ENCODE measurements around the gene HDX.
A peak's percentile ranks its signal among the peaks of the same experiment; 100 is the strongest.
"Not testable (repeated sequence)": the region's sequence is repeated elsewhere in the genome, so short reads cannot be mapped to it uniquely, and the experiment has no call there.

Gene HDX, protein sequence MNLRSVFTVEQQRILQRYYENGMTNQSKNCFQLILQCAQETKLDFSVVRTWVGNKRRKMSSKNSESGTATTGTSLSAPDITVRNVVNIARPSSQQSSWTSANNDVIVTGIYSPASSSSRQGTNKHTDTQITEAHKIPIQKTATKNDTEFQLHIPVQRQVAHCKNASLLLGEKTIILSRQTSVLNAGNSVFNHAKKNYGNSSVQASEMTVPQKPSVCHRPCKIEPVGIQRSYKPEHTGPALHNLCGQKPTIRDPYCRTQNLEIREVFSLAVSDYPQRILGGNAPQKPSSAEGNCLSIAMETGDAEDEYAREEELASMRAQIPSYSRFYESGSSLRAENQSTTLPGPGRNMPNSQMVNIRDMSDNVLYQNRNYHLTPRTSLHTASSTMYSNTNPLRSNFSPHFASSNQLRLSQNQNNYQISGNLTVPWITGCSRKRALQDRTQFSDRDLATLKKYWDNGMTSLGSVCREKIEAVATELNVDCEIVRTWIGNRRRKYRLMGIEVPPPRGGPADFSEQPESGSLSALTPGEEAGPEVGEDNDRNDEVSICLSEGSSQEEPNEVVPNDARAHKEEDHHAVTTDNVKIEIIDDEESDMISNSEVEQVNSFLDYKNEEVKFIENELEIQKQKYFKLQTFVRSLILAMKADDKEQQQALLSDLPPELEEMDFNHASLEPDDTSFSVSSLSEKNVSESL

DNA sequence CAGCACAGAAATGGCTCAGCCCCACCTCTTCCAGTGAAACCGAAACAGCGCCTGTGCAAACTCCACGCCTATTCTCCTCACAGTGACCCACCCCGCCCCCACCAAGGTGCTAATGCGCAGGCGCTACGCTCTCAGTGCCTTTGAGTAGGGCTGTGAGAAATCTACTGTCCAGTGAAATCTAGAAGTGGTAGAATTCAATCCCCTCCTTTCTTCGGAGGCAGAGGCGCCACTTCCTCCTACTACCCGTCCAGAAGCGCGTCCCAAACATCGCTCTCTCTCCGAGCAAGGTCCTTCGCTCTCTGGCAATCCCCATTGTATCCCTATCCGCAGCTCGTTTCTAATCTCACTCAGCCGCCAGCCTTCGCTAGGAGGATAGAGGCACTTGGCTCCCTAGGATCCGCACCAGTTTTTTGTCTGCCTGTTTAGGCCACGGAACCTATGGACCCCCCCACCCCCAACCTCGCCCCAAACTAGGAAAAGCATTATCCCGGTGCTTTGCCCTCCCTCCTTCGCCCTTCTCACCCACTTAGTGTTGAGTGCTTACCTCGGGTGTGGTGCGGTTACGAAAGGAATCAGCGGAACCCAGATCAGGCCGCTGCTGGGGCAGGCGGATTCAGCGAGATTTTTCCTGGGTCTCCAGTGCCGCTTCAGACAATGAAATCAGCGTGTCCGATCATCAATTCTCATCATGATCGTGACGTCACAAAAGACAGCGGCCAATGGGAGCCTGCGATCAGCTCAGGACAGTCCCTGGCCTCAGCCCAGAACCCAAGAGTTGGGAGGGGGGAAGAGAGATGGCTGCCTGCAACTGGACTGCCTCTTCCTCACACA lies at the start of gene HDX:
Gene HDX (minus strand): TSS at position 656 of the 831 bp plus-strand sequence. CDS start 27,056 bp downstream, outside the sequence.
- DNase-seq = peak; percentile 61

DNA sequence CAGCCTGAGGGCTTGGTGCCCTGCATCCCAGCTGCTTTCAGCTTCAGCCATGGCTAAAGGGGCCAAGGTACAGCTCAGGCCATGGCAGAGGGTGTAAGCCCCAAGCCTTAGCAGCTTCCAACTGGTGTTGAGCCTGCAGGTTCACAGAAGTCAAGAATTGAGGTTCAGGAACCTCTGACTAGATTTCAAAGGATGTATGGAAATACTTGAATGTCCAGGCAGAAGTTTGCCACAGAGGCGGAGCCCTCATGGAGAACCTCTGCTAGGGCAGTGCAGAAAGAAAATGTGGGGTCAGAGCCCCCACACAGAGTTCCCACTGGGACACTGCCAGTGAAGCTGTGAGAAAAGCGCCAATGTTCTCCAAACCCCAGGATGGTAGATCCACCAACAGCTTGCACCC lies 39.1 kb upstream of the HDX start:
- DNase-seq = not testable (repeated sequence)

DNA sequence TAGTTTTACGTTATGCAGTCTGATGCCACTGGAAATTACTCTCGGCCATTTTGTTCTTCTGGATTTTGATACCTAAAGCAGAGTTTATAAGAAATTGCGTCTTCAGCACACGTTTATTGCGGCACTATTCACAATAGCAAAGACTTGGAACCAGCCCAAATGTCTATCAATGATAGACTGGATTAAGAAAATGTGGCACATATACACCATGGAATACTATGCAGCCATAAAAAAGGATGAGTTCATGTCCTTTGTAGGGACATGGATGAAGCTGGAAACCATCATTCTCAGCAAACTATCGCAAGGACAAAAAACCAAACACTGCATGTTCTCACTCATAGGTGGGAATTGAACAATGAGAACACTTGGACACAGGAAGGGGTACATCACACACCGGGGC lies 35.4 kb upstream of the HDX start:
- DNase-seq = not testable (repeated sequence)

DNA sequence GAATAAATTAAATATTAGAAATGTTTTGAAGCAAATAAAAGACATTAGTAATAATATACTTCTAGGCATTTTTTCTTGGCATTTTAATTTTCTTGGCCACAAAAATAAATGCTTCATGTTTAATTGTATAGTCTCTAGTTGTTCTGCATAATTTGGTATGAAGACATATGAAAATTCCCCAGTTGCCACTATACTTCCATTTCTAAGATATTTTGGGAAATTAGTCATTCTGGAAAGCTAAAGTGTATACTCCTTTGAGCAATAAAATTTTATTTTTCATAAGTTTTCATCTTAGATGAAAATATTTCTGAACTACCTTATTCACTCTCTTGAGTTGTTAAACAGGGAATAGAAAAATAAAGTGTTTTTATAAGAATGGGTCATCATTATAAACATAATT lies 13.8 kb downstream of the HDX start:
- DNase-seq = no peak

DNA sequence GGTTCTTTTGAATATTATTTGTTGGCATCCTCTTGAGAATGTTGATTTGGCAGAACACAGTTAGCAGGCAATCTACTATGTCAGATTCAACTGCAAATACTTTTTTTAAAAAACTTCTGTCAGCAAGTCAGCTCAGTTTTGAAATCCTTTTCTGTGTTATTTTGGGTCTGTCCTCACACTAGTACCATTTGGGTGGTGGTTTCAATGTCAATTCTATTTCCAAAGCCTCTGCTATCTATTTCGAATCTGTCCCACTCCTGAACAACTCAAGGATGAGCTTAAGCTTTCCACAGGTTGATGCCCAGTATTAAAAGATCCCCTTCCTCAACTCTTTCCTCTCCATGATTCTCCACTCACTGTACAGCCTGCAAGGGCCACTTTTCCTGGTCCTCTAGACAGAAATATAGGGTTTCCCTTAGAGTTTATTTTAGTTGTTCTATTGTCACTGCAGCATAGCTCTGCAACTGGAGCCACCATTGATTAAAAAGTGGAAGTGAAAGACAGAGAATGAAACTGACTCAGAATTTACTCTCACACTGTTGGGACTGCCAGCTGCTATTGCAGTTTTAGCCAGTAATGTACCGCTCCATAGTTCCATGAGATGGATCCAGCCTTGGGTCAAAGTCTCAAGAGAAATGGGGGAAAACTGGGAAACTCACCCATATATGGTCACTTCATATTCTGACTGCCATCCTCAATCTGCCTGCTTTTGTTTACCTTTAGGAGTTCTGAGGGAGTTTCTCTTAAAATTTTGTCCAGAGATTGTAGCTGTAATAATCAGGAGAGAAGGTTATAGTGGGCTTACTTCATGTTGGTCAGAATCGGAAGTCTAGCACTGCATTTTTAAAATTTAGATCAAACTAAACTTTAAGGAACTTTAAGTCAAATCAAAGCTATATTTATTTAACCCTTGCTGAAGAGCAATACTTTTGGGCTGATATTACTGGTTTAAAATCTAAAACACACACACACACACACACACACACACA lies 14.6 kb downstream of the HDX start:
- no peak for DNase-seq

DNA sequence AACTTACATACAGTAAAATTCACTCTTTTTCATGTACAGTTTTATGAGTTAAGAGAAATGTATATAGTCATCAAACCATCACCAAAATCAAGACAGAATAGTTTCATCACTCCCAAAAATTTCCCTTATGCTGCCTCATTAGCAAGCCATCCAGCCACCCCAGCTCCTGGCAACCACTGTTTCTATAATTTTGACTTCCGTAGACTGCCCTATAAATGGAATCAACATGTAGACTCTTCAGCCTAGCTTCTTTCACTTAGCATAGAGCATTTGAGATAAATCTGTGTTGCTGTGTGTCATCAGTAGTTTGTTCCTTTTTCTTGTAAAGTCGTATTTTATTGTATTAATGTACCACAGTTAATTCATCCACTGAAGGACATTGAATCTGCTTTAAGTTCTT lies 23.2 kb downstream of the HDX start:
- no peak for DNase-seq

DNA sequence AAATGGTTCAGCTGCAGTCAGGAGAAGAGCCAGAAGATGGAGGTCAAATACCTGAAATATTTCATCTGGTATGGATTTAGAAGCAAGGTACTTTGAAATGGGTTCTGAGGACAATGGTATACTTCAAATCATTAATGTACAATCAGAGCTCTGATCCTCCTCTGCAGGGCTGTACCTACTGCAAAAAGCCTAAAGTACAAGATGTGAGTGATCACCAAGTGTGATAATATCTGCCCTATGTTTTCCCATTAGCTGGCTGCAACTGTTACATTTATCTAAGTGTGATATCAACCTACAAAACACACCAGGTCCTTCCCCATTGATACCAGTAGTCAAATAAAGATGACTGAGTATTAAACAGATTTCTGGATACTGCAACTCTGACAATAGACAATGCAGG lies 25.1 kb downstream of the HDX start:
- DNase-seq = no peak

DNA sequence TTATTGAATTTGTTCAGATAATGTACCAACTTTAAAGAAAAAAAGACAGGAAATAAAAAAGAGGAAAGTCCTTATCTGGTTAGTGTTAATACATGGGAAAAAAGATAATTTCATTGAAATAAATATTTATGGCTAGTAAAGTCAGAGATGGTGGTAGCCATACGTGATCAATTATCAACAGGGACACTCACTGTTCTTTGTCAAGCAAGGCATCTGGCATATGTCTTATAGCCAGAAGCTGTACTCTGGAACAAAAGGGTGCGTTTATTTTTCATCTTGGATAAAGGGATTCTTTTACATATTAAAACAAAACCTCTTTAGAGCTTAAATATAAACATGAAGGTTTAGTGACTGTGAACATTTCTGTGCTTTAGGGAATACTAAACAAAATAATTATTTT lies 26.7 kb downstream of the HDX start:
- no peak for DNase-seq

DNA sequence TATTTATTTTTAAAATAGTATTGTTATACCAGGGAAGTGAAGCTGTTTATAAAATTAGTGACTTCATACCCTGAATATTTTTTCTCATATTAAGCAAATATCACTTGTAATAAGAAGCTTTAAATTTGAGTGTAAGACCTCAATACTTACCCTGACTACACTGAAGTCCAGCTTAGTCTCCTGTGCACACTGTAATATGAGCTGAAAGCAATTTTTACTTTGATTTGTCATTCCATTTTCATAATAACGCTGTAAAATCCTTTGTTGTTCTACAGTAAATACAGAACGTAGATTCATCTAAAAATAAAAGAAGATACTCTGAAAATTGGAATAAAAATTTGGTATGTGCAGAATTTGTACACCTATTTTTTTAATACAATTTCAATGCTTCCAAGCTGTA lies 27.2 kb downstream of the HDX start:
- no peak for DNase-seq

DNA sequence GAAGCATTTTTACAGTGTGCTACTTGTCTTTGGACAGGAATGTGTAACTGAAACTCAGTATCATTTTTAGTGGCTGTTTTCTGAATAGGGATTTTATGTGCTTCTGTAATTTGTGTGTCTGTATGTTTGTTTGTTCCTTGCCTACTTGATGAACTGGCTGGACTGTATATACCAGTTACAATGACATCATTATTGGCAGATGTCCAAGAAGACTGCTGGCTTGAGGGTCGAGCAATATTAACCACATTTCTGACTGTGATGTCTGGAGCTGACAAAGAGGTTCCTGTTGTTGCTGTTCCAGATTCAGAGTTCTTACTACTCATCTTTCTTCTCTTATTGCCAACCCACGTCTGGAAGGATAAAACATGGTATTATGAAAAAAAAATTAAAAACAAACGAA lies 33.0 kb downstream of the HDX start:
- DNase-seq = no peak

DNA sequence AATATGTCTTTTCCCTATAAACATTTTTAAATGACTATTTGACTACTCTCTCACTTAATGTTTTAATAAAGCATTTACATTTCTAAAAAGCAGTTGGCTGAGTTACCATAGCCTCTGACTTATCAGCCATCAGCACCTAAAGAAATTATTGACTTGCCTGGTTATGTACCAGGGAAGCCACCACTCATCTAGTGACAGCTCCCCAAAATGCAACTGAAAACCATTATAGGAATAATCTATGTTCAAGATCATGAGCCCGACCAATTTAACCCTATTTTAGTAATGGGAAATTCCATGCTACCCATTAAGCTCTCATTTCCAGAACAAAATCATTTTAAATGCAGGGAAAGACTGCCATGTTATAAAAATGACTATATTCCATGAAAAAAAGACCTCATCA lies 34.4 kb downstream of the HDX start:
- no peak for DNase-seq

DNA sequence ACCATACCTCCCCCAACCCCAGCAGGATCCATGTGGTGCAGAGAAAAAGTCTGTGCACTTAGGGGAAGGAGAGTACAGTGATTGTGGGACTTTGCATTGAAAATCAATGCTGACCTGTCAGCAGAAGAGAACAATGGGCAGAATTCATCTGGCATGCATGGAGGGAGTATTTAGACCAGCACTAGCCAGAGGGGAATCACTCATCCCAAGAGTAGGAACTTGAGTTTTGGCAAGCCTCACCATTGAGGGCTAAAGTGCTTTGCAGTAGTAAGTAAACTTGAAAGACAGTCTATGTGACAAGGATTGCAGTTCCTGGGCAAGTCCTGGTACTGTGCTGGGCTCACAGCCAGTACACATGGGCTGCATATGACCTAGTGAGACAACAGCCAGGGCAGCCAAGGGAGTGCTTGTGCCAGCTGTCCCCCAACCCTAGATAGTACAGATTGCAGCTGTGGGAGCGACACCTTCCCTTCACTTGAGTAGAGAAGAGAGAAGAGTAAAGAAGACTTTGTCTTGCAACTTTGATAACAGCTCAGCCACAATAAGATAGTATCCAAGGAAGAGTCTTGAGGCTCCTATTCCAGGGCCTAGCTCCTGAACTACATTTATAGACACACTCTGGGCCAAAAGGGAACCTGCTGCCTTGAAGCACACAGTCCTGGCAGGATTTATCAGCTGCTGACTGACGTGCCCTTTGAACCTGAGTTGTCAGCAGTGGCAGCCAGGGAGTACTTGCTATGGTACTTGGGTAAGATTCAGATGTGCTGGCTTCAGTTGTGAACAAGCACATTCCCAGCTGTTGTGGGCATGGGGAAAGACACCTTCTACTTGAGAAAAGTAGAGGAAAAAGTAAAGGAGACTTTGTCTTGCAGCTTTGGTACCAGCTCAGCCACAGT lies 48.7 kb downstream of the HDX start:
- DNase-seq = no peak

DNA sequence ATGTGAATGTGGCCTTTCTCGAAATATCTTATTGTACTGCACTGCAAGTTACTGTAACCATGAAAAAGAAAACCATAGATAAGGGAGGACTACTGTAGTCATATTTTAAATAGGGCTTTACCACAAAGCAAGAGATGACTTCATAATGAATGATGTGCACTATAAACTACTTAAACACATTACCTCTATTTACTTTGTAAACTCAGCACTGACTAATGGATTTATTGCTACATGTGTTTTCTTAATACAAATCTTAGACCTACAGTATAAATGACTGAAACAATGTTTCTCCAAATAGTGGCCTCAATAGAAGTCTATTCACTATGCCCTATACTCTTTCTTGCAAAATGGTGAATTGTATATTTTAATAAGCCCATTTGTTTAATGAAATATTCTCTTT lies 61.1 kb downstream of the HDX start:
- DNase-seq = no peak

DNA sequence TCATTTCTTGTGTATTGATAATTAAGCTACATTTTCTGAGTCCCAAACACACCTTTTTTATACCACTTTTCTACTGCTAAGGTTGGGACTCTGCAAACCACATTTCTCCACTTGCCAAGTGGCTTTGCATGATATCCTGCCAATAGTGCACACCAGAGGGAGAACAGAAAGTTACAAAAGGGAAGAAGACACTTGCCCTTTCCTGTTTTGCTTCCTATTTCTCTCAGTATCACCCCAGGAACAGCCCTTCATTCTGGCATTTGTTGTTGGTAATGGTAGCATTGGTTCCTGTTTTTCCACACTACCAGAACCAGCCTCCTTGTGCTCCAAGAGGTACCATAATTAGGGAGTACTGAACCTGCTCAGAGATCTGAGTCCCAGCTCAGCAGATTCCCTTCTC lies 87.1 kb downstream of the HDX start:
- DNase-seq = no peak

DNA sequence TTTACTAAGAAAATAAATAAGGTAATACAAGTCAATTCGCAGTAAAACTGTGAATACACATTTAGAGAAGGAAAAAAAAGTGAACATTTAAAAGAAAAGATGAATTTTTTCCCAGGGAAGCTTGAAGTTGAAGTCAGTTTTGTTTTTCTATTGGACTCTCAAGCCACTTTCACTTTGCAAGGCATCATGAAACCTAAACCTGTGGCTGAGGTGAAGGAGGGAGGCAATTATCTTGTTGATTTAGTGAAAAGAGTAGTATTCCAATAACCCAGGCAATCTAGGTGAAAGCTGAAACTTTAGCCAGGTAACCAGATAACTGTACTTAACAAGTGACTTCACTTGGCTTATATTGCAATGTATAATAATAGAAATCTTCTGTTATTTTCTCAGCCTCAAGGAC lies 138.6 kb downstream of the HDX start:
- no peak for DNase-seq

DNA sequence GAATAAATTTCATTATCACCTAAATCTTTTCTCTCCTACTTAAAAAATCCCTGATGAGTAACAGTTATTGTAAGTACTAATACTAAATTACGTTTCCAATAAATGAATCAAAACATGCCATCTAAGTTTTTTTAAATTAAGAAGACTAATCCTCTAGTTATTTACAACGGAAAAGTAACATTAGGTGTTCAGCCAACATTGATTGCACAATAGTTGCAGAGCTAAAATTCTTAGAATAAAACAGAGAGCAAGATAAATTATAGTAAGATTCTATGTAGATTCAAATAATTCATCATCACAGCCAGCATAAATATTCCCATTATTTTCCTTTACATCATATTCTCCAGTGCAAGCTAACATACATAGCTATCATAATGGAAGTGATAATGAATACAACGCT lies 139.2 kb downstream of the HDX start:
- no peak for DNase-seq

DNA sequence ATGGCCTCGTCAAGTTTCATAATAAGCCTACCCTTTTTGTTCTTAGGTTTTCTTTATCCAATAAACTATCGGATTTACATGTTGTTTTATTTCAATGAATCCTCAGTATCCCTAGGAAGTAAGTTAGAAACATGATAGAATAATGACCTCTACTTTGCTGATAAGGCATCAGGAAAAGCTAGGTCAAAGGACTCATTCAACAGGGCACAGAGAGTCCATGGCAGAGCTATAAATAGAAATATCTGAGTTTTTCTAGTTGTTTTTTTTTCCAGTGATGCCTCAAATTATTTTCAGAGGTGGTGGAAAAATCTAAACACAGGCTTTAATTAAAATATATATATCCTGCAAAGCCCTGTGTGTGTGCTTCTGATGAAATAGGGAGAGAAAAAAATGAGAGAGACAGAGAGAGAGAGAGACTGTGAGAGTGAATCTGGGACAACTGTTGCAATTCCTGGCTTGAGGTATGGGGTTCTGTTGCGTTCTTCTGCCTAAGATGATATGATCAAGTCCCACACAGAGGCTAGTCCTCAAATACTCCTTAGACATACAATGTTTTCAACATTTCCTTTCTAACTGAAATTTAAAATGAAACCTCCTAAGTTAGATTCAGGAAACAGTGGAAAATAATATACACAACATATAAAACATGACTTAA lies 139.9 kb downstream of the HDX start:
- no peak for DNase-seq

DNA sequence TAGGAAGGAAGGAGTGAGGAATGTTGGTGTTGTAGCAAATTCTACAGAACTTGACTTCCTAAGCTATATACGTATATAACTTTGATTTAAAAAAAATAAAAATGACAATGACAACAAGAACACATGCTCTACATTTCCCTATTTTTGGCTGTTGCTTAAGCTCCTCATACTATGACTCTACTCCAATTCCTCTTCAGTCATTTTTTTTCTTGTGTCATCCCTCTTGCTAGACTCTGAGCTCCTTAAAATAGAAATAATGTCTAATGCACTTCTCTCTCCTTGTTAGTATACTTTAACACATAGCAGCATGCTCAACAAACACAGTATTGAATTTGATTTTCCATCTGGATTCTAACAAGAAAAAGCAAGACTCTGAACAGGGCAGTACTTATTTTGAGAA lies 144.0 kb downstream of the HDX start:
- DNase-seq = no peak

DNA sequence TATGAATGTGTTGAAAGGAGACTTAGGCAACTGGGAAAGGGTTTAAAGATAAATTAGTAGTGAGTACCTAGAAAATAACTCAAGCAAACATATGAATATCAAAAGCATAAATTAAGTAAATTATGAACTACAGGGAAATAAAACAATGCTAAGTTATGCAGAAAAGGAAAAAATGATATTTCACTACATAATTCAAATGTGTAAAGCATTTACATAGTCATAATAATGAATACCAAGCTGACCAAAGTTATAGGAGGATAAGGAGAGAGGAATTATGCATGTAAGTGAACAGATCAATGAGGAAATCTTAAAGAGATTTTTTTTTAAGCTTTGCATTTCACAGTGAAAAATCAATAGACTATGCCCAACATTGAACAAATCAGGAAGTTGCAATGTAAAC lies 145.0 kb downstream of the HDX start:
- no peak for DNase-seq

DNA sequence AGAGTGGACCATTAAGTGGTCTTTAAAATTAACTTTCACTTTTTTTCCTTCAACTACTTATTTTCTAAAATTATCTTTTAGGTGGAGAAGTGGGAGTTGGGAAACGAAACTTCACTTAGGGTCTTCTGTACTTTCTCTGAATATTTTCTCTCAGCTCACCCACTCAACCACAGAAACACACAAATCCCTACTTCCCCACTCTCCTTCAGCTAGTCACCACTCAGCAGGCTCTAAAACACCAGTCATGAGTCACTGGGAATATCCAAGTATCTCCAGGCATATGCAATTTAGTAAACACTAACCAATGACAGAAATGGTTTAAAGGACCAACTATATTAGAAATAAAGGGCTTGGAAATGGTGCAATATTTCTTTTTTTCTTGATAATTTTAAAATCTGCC lies 161.3 kb downstream of the HDX start:
- no peak for DNase-seq
